HepG2 (cell line): ENCODE measurements around the gene SPATS2. TPM values are rescaled to one million over a fixed set of nuclear protein-coding genes. Genes with fewer than 3 reads are reported as not detected.

Experiments
- CHD4 ChIP-seq: fragments of 200-600 bp; sonication (generic); IDR thresholded peaks from 2 replicates; pipeline ENCODE4 v1.7.0; 2017; ENCODE audit warnings: mild to moderate bottlenecking, low read length, borderline replicate concordance
- ESRRA ChIP-seq: sonication (generic); formaldehyde crosslinking; IDR thresholded peaks from 2 replicates; pipeline ENCODE4 v1.5.1; 2020; ENCODE audit warnings: mild to moderate bottlenecking, low read depth, missing genetic modification reagents
- HOXA5 ChIP-seq: sonication (generic); formaldehyde crosslinking; IDR thresholded peaks from 2 replicates; pipeline ENCODE4 v1.4.0; 2020; ENCODE audit warnings: missing genetic modification reagents
- KLF12 ChIP-seq: sonication (generic); formaldehyde crosslinking; IDR thresholded peaks from 2 replicates; pipeline ENCODE4 v1.4.0; 2020; ENCODE audit warnings: missing genetic modification reagents, borderline replicate concordance
- LCORL ChIP-seq, 2 experiments: fragments of 450-650 bp in 1 of 2; sonication (generic) in 1 of 2; formaldehyde crosslinking in 1 of 2; IDR thresholded peaks; 2 replicates each; pipeline versions ENCODE4 v1.5.0 to v1.6.1; 2017 to 2020; ENCODE audit warnings: antibody characterized with exemption in 1 of 2, missing genetic modification reagents in 1 of 2
- PRDM4 ChIP-seq: sonication (generic); formaldehyde crosslinking; IDR thresholded peaks from 2 replicates; pipeline ENCODE4 v1.9.0; 2021; ENCODE audit warnings: missing genetic modification reagents, borderline replicate concordance
- TFDP1 ChIP-seq: IDR thresholded peaks from 2 replicates; pipeline ENCODE4 v1.6.1; 2016; ENCODE audit warnings: missing compliant biosample characterization, missing genetic modification reagents, borderline replicate concordance
- ZHX1 ChIP-seq: sonication (generic); formaldehyde crosslinking; IDR thresholded peaks from 2 replicates; pipeline ENCODE4 v1.8.1; 2022; ENCODE audit warnings: low read depth, mild to moderate bottlenecking, missing genetic modification reagents
- polyA plus RNA-seq, 8 experiments: library from polyadenylated mRNA; depleted of rRNA in 3 of 8; stranded (reverse) in 7 of 8; unstranded in 1 of 8; fragments of >200 nt; fragmentation: Illumina TruSeq in 4 of 8; extraction: Trizol in 4 of 8; gene quantifications; 2 replicates each; pipeline versions ENCODE4 v1.2.1 to v1.2.3, GENCODE V29; 2011 to 2016; ENCODE audit warnings: low read depth in 4 of 8, missing spikeins in 1 of 8, mixed read lengths in 1 of 8; ENCODE audit not compliant: insufficient read depth in 1 of 8
- total RNA-seq, 5 experiments: library from RNA; depleted of rRNA; stranded (reverse); fragments of >200 nt; fragmentation: Illumina TruSeq; extraction: Trizol; gene quantifications; 2 replicates each; pipeline ENCODE4 v1.2.3, GENCODE V29; 2016; ENCODE audit warnings: low read depth in 1 of 5
- TF ChIP-seq, protein P1 (sequence below): sonication (generic); formaldehyde crosslinking; IDR thresholded peaks from 2 replicates; pipeline ENCODE4 v1.4.0; 2020; ENCODE audit warnings: missing genetic modification reagents, borderline replicate concordance

SPATS2 gene
- total and polyA plus RNA-seq, 2 of the 13 experiments (the other 11 are each of a cell fraction or from before 2014, with no cell fraction given) = 19.3 to 28.1 TPM

DNA sequence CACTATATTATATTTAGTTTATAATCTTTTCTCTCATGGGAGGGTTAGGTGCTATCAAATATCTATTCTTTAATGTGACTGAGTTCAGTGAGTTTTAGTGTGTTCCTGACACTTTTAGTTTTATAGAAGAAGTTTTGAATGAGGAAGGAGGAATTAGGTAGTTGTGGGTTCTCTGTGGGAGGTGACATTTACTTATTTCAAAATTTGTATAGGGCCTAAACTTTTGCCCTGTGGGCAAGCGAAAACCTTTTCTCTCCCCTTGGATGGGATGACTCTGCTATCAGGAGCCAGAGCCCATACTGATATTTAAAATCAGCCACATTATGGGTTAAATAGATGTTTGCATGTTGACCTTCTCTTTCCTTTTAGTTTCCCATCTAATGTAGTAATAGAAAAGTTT lies 43.6 kb downstream of the SPATS2 start (continued):
- TF ChIP-seq TFDP1 (CRISPR knock-in tag) (no peak), PRDM4 (CRISPR knock-in tag) (no peak), ESRRA (no peak), LCORL (IDR thresholded peaks at IDR 0.05) (no peak), LCORL (CRISPR knock-in tag; IDR thresholded peaks at IDR 0.05) (no peak), ZHX1 (CRISPR knock-in tag) (no peak), KLF12 (CRISPR knock-in tag) (no peak), CHD4 (no peak), HOXA5 (no peak)
- TF ChIP-seq, protein P1, sequence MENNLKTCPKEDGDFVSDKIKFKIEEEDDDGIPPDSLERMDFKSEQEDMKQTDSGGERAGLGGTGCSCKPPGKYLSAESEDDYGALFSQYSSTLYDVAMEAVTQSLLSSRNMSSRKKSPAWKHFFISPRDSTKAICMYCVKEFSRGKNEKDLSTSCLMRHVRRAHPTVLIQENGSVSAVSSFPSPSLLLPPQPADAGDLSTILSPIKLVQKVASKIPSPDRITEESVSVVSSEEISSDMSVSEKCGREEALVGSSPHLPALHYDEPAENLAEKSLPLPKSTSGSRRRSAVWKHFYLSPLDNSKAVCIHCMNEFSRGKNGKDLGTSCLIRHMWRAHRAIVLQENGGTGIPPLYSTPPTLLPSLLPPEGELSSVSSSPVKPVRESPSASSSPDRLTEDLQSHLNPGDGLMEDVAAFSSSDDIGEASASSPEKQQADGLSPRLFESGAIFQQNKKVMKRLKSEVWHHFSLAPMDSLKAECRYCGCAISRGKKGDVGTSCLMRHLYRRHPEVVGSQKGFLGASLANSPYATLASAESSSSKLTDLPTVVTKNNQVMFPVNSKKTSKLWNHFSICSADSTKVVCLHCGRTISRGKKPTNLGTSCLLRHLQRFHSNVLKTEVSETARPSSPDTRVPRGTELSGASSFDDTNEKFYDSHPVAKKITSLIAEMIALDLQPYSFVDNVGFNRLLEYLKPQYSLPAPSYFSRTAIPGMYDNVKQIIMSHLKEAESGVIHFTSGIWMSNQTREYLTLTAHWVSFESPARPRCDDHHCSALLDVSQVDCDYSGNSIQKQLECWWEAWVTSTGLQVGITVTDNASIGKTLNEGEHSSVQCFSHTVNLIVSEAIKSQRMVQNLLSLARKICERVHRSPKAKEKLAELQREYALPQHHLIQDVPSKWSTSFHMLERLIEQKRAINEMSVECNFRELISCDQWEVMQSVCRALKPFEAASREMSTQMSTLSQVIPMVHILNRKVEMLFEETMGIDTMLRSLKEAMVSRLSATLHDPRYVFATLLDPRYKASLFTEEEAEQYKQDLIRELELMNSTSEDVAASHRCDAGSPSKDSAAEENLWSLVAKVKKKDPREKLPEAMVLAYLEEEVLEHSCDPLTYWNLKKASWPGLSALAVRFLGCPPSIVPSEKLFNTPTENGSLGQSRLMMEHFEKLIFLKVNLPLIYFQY = no peak
